CD4-positive, alpha-beta T cell treated with Interleukin-17A for 4 hours (primary cell): ENCODE data around the gene NEU4.

Experiments
- DNase-seq: peaks from one replicate; pipeline ENCODE4 v3.0.0-alpha.2; 2020; ENCODE audit warnings: mixed read lengths

NEU4 gene

GRCh38 chr2:241865957-241866789 lies 57.2 kb downstream of the NEU4 start:
- DNase-seq = no peak
